Ovary (tissue), 3 donors: ENCODE measurements around the gene SCD5.

Source experiments
- CTCF ChIP-seq, 3 donors: fragments of 450-650 bp in 2 of 3; fragments of 200-600 bp in 1 of 3; IDR thresholded peaks; one replicate each; pipeline versions ENCODE4 v1.5.1 to v1.8.0; 2016 to 2022; ENCODE audit warnings: antibody characterized with exemption in 3 of 3, mild to moderate bottlenecking in 1 of 3
- EP300 ChIP-seq: sonication (generic); formaldehyde crosslinking; IDR thresholded peaks from one replicate; pipeline ENCODE4 v1.6.1; 2017; ENCODE audit warnings: antibody characterized with exemption
- POLR2A ChIP-seq: fragments of 450-650 bp; IDR thresholded peaks from one replicate; pipeline ENCODE4 v1.6.1; 2017; ENCODE audit warnings: antibody characterized with exemption, mild to moderate bottlenecking, moderate library complexity
- donor health status: DM: no; HTN: no; CAD: no.

- TF ChIP-seq CTCF (IDR thresholded peaks at IDR 0.05) (no peak), POLR2A (no peak), EP300 (no peak)
Observed at GRCh38 chr4:82706349-82707000, 92.1 kb downstream of the SCD5 start.
